Non-pigmented ciliary epithelial cell (primary cell): Measurements from ENCODE around the gene MTUS2.

Experiments
- DNase-seq: peaks from one replicate; pipeline ENCODE4 v3.0.0-alpha.2; 2010; ENCODE audit warnings: low read depth

Gene MTUS2

DNA sequence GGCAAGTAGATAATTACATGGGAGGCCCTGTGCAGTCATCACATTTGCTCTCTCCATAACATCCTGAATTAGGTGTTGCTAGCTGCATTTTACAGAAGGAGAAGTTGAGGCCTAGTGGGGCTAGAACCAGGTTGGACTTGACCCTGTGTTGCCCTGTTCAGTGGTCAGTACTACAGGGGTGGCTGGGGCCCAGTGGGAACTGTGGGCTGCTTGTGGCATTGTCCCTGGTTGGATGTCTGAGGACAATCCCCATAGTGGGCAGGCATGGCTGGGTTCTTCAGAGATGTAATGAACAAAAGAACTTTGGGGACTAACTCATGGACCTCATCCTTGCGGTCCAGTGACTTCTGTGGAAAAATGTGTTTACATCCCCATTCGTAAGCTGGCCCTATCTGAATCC, 38.9 kb downstream of the MTUS2 start:
- no peak for DNase-seq

DNA sequence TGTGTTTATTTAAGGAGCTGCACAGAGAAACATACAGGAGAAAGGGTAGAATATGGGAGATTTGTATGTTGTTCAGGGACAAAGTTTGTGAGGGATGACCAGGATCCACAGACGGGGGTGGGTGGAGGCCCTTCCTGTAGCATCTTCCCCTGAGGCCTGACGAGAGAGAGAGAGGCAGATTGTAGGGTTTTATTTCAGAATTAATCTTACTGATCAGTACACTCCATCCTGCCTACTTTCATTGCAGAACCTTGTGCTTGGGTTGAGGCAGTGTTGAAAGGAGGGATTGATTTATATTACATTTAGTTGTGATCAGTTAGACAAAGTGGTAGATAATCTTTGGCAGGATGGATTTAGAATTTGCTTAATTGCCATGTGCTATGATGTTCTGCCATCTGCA, 39.6 kb downstream of the MTUS2 start:
- no peak for DNase-seq

DNA sequence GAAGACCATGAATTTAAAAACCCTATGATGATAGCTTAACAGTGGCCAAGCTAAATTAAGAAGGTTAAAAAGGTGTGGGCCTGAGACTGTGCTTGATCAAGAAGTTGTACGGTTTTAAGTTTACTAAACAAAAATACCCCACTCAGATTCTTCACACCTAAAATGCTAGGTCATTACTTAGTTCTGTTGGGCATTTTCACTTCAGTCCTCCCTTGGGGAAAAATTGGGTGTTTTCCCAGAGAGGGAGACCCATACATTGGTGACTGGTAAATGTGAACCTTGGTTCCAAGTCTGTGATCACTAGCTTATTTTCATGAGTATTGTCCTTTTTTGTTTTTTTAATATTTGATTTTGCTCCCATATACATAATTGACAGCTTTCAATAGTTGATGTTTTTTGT, 44.4 kb downstream of the MTUS2 start:
- DNase-seq = no peak

DNA sequence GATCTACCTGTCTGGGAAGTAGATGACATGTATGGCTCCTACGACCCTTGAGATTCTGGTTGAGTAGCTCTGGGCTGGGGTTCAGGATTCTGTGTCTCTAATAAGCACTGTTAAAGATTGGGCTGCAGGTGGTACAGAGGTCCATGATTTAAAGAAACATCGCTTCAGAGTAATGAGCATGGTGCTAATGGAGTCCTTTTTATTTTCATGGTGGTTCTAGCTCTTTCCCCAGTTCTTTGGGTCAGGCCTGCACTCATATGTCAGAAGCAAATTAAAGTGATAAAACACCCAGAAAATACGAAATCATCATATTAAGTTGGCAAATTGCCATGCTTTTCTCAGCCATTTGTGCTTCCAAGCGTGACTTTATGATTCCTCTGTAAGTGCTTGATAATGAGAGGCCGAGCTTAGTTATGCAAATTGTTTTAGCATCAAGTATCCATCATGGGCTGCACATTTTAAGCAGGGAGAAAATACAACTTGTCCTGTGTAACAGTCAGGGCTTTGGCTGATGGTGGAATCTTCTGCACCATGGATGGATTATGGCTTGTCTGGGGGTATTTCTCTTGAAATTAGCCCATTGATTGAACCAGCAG, 45.1 kb downstream of the MTUS2 start:
- no peak for DNase-seq

DNA sequence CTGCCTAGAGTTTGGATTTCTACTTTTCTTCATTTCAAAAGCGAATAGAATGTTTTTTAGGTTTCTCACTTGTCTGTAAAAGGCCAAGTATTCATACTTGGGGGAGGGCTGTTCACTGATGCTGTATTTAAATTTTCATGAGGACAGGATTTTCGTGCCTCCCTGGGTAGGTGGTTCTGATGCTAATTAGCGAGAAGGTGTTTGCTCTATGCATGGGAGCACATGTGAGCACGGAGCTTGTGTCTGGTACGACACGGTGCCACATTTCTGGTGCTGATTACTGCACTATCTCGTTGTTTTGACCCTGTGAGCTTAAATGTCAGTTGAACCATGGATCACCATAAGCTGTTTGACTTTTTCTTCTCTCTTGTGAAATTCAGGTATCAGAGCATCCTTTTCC, 45.8 kb downstream of the MTUS2 start:
- no peak for DNase-seq

DNA sequence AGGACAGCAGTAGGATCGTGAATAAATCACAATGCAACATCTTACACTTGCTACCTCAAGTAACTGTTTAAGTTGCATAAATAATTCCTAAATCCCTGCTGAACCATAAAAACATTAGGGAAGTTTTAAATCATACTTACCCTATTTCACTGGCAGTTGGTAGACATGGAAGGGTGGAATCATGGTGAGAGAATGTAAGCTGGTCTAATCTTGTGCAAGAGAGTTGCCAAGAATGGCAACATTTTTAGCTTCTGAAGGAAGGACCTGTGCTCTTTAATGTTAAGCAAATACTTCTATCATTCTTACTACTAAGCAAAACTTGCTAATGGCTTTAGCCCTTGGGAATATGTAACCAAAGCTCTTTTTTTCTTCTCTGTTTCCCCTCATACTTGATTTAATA, 46.8 kb downstream of the MTUS2 start:
- DNase-seq = no peak

DNA sequence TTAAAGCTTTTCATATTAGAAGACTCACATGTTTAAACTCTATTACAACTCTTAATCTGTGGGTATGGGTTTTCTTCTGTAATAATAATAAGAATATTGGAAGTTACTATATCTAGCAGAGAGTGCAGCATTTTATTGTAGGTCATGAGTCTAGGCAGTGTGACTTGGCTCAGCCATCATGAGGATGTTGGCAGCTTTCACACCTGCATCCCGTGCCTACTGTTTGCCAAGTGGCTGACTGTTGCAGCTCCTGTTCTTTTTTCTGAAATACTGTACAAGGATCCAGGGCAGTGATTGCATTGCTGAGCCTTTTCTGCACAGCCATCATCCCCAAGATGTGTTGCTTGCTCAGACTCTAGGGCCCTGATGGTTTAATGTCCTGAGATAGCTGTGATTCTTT, 47.4 kb downstream of the MTUS2 start:
- DNase-seq = no peak

DNA sequence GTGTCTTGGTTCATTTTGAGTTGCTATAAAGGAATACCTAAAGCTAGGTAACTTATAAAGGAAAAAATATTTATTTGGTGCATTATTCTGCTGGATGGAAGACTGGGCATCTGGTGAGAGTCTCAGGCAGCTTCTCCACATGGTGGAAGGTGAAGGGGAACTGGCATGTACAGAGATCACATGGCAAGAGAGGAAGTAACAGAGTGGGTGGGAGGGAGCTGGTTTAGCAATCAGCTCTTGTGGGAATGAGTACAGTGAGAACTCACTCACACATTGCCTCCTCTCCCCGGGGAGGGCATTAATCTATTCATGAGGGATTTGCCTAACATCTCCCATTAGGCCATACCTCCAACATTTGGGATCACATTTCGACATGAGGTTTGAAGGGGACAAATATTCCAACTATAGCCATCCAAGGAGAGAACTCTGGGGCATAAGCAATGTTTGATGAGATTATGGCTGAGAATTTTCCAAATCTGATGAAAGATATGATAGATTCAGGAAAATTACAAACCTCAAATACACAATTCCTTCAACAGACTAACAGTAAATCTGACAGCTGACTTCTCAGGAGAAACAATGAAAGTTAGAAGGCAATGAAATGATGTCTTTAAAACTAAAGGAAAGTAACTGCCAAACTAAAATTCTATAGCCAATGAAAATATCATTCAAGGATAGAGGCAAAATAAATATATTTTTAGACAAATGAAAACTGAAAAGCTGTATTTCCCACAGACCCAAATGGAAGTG, 52.5 kb downstream of the MTUS2 start:
- DNase-seq = no peak

DNA sequence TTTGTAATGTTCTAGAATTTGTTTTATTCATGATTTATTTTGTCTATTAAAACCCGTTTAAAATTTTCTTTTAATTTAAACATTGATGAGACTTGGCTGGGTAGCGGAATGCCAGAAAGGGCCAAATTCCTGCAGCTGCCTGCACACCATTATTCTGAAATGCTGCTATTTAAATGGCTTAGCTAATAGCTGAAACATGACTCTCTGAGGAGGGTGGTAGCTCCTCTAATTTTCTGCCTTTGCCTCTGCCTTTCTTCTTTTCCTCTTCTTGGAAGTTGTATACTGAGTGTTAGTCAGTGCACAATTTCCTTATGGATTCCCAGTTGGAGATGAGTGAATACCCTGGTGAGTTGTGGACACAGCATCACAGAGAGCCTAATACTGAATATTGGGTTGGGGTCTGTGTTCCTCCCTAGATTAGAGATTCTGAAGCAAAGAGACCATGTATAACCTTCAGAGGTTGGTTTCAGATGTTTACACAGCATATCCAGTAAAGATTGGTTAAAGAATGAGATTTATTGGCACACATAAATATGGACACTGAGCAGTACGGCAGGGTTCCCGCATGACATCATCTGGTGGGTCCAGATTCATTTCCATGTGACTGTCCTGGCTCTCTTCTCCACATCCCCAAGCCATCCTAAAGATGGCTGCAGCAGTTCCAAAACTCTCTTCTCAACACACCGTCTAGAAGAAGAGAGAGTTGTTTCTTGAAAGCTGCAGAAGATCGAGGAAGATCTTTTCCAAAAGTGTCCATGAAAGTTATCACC, 55.9 kb downstream of the MTUS2 start:
- no peak for DNase-seq

DNA sequence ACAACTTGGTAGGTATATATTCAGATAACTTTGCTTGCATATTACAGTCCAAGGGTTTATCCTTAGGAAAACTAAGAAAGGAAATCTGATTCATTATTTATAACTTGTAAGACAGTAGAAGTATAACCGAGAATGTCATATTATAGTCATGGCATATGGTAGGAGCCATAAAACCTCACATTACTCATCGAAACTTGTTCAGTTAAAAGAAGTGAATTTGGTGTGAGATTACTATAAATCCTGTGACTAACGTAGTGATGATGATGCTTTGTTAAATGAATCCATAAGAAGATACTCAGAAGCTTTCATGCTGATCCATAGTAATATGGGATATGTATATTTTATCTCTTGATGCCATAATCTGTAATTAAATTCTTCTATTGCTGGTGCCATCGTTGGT, 57.3 kb downstream of the MTUS2 start:
- DNase-seq = no peak

DNA sequence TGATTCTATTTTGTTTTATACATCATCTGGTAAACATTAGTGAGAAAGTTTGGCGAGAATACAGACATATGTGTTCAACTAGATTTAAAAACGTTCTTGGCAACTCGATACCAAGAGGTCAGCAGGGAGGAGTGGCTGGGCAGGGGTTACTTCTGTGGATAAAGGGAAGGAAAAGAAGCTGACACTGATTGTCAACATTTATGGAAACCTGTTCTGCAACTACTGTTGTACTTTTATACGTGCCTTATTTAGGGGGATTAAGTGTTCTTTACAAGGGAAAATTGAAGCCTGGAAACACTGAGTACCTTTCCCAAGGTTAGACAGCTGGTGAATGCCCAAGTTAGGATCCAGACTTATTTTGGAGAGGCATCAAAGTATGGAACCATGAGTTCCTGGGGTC, 65.0 kb downstream of the MTUS2 start:
- no peak for DNase-seq

DNA sequence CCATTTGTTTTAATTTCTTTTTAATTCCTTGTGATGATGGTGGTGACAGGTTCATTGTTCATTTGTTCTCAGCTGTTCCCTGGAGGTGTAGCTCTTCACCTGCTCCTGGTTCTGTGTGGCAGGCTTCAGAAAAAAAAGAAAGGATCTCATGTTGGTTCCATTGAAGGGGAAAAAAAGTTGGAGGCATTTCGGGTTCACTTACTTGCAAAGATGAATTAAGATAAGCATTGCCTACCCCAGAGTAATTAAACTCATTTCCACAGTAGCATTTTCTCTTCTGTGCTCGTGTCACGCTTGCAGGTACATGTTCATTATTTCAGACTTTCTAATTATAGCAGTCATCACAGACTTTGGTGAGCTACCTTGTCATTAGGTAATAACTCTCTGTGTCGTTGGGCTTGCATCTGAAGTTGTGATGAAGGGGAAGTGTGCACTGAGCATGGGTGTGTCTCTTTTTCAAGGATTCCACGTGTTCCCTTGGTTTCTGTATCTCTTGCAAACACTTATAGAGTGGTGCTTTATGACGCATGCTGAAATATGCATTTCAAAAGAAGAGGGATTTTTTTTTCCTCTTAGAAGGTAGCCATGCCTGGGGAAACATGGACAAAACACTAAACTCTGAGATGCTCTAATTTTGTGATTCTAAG, 69.1 kb downstream of the MTUS2 start:
- no peak for DNase-seq

DNA sequence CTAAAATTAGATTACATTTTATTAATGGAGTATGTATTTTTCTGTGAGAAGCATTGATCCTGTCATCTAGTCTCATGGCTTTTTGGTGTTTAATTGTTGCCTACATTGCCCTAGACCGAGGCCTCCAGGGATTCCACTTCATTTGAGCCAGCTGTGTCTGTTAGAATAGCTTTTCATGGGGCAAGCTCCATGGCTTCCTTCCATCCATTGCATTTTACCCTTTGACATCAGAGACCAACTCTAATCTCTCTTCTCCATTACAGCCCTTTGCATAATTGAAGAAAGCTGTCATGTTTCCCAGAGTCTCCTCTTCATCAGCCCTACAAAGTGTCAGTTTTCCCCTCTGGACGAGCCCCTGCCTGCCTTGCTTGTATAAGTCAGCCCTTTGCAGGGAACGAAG, 70.6 kb downstream of the MTUS2 start:
- DNase-seq = no peak

DNA sequence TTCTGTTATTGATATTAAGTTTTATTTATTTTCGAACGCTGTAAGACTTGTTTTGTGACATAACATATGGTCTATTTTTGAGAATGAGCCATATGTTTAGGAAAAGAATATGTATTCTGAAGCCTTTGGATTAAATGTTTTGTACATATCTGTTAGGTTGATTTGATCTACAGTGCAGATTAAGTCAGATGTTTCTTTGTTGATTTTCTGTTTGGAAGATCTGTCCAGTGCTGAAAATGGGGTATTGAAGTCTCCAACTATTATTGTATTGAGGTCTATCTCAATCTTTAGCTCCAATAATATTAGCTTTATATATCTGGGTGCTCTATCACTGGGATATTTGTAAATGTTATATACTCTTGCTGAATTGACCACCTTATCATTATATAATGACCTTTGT, 97.9 kb downstream of the MTUS2 start:
- DNase-seq = no peak

DNA sequence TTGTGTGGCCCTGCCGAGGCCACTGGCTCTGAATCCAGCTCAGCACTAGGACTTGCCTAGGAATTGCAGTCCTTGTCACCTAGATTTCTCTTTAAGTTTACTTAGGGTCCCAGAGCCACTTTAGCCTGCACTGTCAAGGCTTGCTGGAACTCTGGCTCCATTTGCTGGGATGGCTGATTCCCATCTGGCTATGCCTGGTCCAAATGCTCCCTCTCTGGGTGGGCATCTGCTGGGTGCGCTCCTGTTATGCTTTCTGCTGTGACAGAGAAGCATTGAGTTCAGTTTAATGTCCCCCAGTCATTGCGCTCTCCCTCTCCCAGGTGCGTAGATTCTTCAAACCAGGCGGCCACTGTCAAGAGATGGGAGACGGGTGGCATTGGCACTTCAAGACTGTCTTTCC, 102.2 kb downstream of the MTUS2 start:
- no peak for DNase-seq

DNA sequence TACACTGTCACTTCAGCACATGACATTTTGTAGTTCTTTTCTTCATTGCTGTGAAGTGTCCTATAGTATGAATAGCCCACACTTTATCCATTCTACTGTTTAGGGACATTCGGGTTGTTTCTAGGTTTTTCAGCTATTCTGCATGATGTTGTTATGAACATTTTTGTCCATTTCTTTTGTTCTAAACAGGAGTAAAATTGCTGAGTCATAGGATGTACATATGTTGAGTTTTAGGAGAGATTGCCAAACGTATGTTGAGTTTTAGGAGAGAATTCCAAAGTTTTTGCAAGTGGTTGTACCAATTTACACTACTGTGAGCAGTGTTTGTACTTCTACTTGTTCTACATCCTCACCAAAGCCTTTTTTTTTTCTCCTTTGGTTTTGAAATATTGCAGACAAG, 115.0 kb downstream of the MTUS2 start:
- DNase-seq = no peak

DNA sequence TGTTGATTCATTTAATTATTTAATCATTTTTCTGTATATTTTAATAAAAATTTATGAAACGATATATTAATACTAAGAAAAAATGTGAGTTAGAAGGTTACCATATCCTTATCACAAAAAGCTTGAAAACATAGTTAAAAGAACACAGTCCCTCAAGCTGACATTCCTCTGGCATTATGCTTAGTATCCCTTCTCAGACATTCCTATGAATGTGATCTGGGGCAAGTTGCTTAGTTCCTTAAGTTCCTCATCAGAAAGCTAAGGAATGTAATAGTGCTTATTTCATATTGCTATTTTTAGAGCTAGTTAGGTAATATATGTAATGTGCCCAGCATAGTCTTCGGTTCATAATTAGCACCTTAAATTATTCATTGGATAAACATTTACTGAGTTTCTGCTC, 122.8 kb downstream of the MTUS2 start:
- DNase-seq = no peak

DNA sequence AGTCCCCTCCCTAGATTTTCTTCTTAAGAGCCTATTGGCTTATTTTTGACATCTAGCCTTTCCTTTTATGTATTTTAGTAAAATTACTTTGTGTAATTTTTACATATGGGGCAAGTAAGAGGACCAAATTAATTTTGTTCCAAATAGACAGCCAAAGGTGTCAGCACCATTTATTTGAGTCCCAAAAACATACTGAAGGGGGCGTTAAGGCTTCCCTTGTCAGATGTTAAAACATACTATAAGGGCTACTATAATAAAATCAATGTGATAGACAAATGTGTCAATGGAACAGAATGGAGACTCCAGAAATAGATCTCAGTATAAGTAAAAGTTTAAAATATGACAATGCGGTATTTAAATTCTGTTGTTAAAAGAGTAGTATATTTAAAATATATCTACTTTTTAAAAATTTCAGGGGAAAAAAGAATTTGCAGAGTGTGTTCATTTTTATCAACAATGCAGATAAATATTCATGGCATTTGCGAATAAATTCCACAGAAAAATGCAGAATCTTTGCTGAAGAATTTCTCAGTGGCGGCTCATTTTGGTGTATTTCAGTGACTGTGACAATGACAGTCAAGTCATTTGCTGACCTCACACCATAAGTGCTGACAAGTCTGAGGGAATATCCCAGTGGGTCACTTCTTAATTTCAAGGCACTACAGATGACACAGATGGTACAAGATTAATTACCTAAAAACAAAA, 133.7 kb downstream of the MTUS2 start:
- DNase-seq = no peak

DNA sequence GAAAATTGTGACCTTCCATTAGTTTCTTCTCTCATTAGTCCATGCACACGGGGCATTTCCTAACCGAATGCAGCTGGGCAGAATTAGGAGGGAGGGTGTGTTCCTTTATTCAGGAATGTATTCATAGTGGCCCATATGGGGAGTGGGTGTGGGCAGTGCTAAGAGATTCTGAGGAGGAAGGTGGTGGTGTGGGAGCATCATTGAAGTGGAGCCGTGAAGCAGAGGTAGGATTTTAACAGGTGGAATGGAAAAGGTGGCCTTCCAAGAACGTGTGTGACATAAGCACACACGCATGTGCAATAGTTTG, 134.2 kb downstream of the MTUS2 start:
- DNase-seq = no peak

DNA sequence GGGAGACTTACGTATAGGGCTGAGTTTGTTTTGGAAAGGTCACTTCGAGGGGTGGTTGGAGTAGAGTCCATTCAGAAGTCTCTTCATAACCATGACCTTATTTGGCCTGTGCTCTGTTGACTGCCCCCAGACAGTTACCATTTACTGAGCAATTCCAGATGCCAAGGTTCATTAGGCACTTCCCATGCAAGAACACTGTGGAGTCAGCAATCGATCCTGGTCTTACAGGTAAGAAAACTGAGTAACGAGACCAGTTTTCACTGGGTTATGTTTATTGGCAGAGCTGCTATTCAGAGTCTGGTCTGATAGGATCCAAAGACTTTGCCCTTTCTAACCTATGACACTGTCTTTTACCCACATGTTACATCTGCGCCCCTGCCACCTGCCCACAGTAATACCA, 134.7 kb downstream of the MTUS2 start:
- no peak for DNase-seq

DNA sequence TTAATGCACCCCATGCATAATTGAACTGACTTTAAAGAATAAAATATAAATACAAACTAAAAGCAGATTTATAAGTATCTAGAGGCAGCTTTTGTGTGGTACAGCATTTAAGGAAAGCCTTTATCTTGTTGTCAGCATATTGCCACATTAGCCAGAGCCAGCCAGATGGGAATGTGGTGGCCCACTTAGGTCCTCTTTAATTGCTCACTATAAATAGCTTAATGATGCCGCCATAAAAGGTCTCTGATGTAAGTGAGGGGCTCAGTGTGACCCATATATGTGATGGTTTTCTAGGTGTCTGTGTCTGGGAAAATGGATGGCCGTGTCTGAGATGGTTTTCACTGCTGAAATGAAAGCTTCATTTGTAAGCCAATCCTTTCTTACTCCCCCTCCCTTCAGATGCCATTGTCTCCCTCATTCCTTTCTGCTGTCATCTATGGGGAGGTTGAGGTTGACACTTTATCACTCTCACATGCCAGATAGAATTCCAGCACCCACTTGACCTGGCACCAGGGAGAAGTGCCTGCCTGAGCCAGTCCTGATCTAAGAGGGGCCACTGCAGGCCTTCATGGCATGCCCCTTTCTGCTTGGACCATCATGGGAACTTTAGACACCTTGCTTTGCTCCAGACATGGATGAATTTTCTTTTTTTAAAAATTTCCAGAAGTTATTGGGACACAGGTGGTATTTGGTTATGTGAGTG, 135.3 kb downstream of the MTUS2 start:
- DNase-seq = no peak

DNA sequence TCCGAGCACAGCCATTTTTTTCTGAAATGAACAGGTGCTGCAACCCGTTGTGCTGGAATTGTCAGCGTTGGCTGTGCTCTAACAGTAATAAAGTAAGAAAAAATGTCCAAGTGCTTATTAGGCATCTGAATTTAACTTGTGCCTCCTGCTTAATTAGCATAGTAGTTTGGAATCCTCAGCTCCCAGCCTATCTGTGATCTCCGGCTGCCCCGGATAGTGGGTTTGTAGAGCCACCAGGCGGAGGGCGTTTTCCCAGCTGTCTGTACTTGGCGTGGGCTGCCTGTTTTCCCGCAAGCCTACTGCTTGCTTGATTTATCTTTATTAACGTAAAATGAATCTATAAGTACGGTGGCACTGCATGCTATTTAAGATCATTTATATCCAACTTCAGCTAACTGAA, 137.9 kb downstream of the MTUS2 start:
- DNase-seq = no peak
